GM12891 (cell line): ENCODE measurements around the gene ZIC2.

Source experiments
- DNase-seq: peaks from one replicate; pipeline ENCODE4 v3.0.0; 2011; ENCODE audit warnings: low spot score; ENCODE audit not compliant: insufficient read length
- FAIRE-seq: peaks from 2 replicates; lab custom pipeline; 2011; peaks lifted over from hg19 to GRCh38; lab: Jason Lieb, UNC
- PAX5 ChIP-seq: IDR thresholded peaks from 2 replicates; pipeline ENCODE4 v1.6.1; 2011; ENCODE audit warnings: low read length, moderate library complexity, mild to moderate bottlenecking; ENCODE audit not compliant: insufficient read depth, severe bottlenecking
- POLR2A ChIP-seq: IDR thresholded peaks from 2 replicates; pipeline ENCODE4 v1.6.1; 2011; ENCODE audit warnings: low read depth, low read length, control low read depth
- POLR2AphosphoS5 ChIP-seq: IDR thresholded peaks from 2 replicates; pipeline ENCODE4 v1.6.1; 2011; ENCODE audit warnings: low read depth, low read length, control low read depth
- POU2F2 ChIP-seq: IDR thresholded peaks from 2 replicates; pipeline ENCODE4 v1.6.1; 2011; ENCODE audit warnings: low read depth, mild to moderate bottlenecking, control low read depth, low read length, moderate library complexity
- SPI1 ChIP-seq: IDR thresholded peaks from 2 replicates; pipeline ENCODE4 v1.6.1; 2011; ENCODE audit warnings: low read depth, low read length, control low read depth
- TAF1 ChIP-seq: IDR thresholded peaks from 2 replicates; pipeline ENCODE4 v1.6.1; 2011; ENCODE audit warnings: low read depth, low read length, control low read depth

The ZIC2 gene

GRCh38 chr13:99968521-99969452, 12.8 kb upstream of the ZIC2 start:
- FAIRE-seq (peak; percentile 41), DNase-seq (no peak)
- no peak for TF ChIP-seq POLR2A
- TF ChIP-seq PAX5, result no peak
- TF ChIP-seq TAF1, result no peak
- no peak for TF ChIP-seq SPI1
- no peak for TF ChIP-seq POU2F2
- no peak for TF ChIP-seq POLR2AphosphoS5

GRCh38 chr13:99969453-99969918, 12.1 kb upstream of the ZIC2 start:
- FAIRE-seq (peak; percentile 5), DNase-seq (no peak)
- TF ChIP-seq SPI1 (no peak), PAX5 (no peak), POLR2A (no peak), POU2F2 (no peak), TAF1 (no peak), POLR2AphosphoS5 (no peak)

GRCh38 chr13:99969919-99970650, 11.5 kb upstream of the ZIC2 start:
- DNase-seq (no peak), FAIRE-seq (no peak)
- TF ChIP-seq SPI1, result no peak
- TF ChIP-seq POLR2AphosphoS5, result no peak
- no peak for TF ChIP-seq TAF1
- TF ChIP-seq POLR2A, result no peak
- no peak for TF ChIP-seq POU2F2
- TF ChIP-seq PAX5, result no peak

GRCh38 chr13:99970651-99971575, 10.7 kb upstream of the ZIC2 start:
- FAIRE-seq (no peak), DNase-seq (no peak)
- TF ChIP-seq SPI1 (no peak), POU2F2 (no peak), PAX5 (no peak), TAF1 (no peak), POLR2AphosphoS5 (no peak), POLR2A (no peak)

GRCh38 chr13:99971576-99972189, 9.9 kb upstream of the ZIC2 start, which contains the start of gene ZIC5:
Gene ZIC5 (minus strand): TSS chr13:99971767. CDS start chr13:99971603, 164 bp downstream.
- no peak for TF ChIP-seq SPI1
- no peak for TF ChIP-seq POLR2AphosphoS5
- no peak for DNase-seq
- FAIRE-seq, result no peak

- DNase-seq (no peak), FAIRE-seq (peak; percentile 54)
- TF ChIP-seq POLR2AphosphoS5, result no peak
Observed at GRCh38 chr13:99972190-99972731, 9.3 kb upstream of the ZIC2 start.

GRCh38 chr13:99973163-99973807, 8.3 kb upstream of the ZIC2 start:
- no peak for TF ChIP-seq SPI1
- TF ChIP-seq POLR2A, result no peak
- TF ChIP-seq POLR2AphosphoS5, result no peak
- no peak for TF ChIP-seq POU2F2
- no peak for TF ChIP-seq TAF1
- no peak for TF ChIP-seq PAX5
- DNase-seq (no peak), FAIRE-seq (no peak)

GRCh38 chr13:99973808-99974185, 7.8 kb upstream of the ZIC2 start:
- no peak for DNase-seq
- FAIRE-seq, result no peak
- TF ChIP-seq POLR2AphosphoS5 (no peak), POU2F2 (no peak), PAX5 (no peak), POLR2A (no peak), TAF1 (no peak), SPI1 (no peak)
